ENCODE results near the gene SPAG16. TPM values are rescaled to one million over a fixed set of nuclear protein-coding genes. Genes with fewer than 3 reads are reported as not detected.

The SPAG16 gene
- total RNA-seq, 1 experiment from 2014 or later, result 21.5 TPM

- DNase-seq, result no peak
- H3K27me3 ChIP-seq (replicated peaks; ENCODE audit: control insufficient read depth, insufficient read depth, low read length), result no peaks in the 10 kb centered on the region
- no peaks in the 10 kb centered on the region for H3K36me3 ChIP-seq (ENCODE audit: control insufficient read depth, insufficient read depth, low read length)
- no peak overlapping the region for H3K27ac Mint-ChIP-seq (ENCODE audit: unreplicated experiment)
- H3K4me3 ChIP-seq (ENCODE audit: low read depth, low read length), result no peak overlapping the region
- intact Hi-C loops (cut with micrococcal nuclease; ENCODE audit: unreplicated experiment), result no loop called here
- CTCF ChIA-PET, result no interaction called here
- no peaks in the 10 kb centered on the region for H3K36me3 Mint-ChIP-seq (ENCODE audit: insufficient read depth, unreplicated experiment)
- POLR2A ChIA-PET, result no interaction called here
- no peaks in the 10 kb centered on the region for H3K4me1 Mint-ChIP-seq (ENCODE audit: low read depth, unreplicated experiment)
- BruUV-seq (replicated peaks), result no TSS peak
- no peaks in the 10 kb centered on the region for H3K9me3 ChIP-seq
- H3K4me1 ChIP-seq, result peaks cover 8% of the 10 kb centered on the region; the same call in 1 of the 2 replicates
- no peak overlapping the region for H3K4me3 Mint-ChIP-seq (ENCODE audit: unreplicated experiment)
- no peaks in the 10 kb centered on the region for H3K27me3 Mint-ChIP-seq (ENCODE audit: insufficient read depth, unreplicated experiment)
- TF ChIP-seq CTCF (IDR thresholded peaks at IDR 0.05; ENCODE audit: insufficient read depth in 1 of 2, low read depth in 1 of 2, low read length in 1 of 2, severe bottlenecking in 1 of 2, unreplicated experiment in 1 of 2), result no peak
- no peaks in the 10 kb centered on the region for H3K9me3 Mint-ChIP-seq (ENCODE audit: unreplicated experiment)
Observed at GRCh38 chr2:213537579-213537978, 253.3 kb downstream of the SPAG16 start.

GRCh38 chr2:213544940-213545339 is 260.7 kb downstream of the SPAG16 start:
- Mint-ChIP-seq H3K27ac (ENCODE audit: unreplicated experiment) (no peak overlapping the region), H3K4me3 (ENCODE audit: unreplicated experiment) (no peak overlapping the region), H3K9me3 (ENCODE audit: unreplicated experiment) (no peaks in the 10 kb centered on the region), H3K4me1 (ENCODE audit: low read depth, unreplicated experiment) (no peaks in the 10 kb centered on the region), H3K27me3 (ENCODE audit: insufficient read depth, unreplicated experiment) (no peaks in the 10 kb centered on the region), H3K36me3 (ENCODE audit: insufficient read depth, unreplicated experiment) (no peaks in the 10 kb centered on the region)
- ChIA-PET POLR2A (no interaction called here), CTCF (no interaction called here)
- Histone ChIP-seq H3K4me1 (no peaks in the 10 kb centered on the region), H3K9me3 (no peaks in the 10 kb centered on the region), H3K36me3 (ENCODE audit: control insufficient read depth, insufficient read depth, low read length) (no peaks in the 10 kb centered on the region), H3K27me3 (replicated peaks; ENCODE audit: control insufficient read depth, insufficient read depth, low read length) (no peaks in the 10 kb centered on the region), H3K4me3 (ENCODE audit: low read depth, low read length) (no peak overlapping the region)
- no peak for DNase-seq
- BruUV-seq (replicated peaks), result no TSS peak
- intact Hi-C loops (cut with micrococcal nuclease; ENCODE audit: unreplicated experiment), result no loop called here
- TF ChIP-seq CTCF (IDR thresholded peaks at IDR 0.05; ENCODE audit: insufficient read depth in 1 of 2, low read depth in 1 of 2, low read length in 1 of 2, severe bottlenecking in 1 of 2, unreplicated experiment in 1 of 2), result no peak

- intact Hi-C loops (cut with micrococcal nuclease; ENCODE audit: unreplicated experiment), result no loop called here
- no peaks in the 10 kb centered on the region for H3K9me3 ChIP-seq
- Mint-ChIP-seq H3K36me3 (ENCODE audit: insufficient read depth, unreplicated experiment) (no peaks in the 10 kb centered on the region), H3K9me3 (ENCODE audit: unreplicated experiment) (no peaks in the 10 kb centered on the region), H3K4me3 (ENCODE audit: unreplicated experiment) (no peak overlapping the region), H3K27ac (ENCODE audit: unreplicated experiment) (no peak overlapping the region), H3K4me1 (ENCODE audit: low read depth, unreplicated experiment) (no peaks in the 10 kb centered on the region), H3K27me3 (ENCODE audit: insufficient read depth, unreplicated experiment) (no peaks in the 10 kb centered on the region)
- no TSS peak for BruUV-seq (replicated peaks)
- CTCF ChIA-PET, result no interaction called here
- TF ChIP-seq CTCF (IDR thresholded peaks at IDR 0.05; ENCODE audit: insufficient read depth in 1 of 2, low read depth in 1 of 2, low read length in 1 of 2, severe bottlenecking in 1 of 2, unreplicated experiment in 1 of 2), result no peak
- DNase-seq, result no peak
- no peak overlapping the region for H3K4me3 ChIP-seq (ENCODE audit: low read depth, low read length)
- H3K36me3 ChIP-seq (ENCODE audit: control insufficient read depth, insufficient read depth, low read length), result no peaks in the 10 kb centered on the region
- POLR2A ChIA-PET, result no interaction called here
- H3K27me3 ChIP-seq (replicated peaks; ENCODE audit: control insufficient read depth, insufficient read depth, low read length), result no peaks in the 10 kb centered on the region
- no peaks in the 10 kb centered on the region for H3K4me1 ChIP-seq
Observed at GRCh38 chr2:213545481-213545880, 261.2 kb downstream of the SPAG16 start.
